AG10803 (cell line): ENCODE measurements around the gene INHBA.

Source experiments
- DNase-seq: peaks from one replicate; pipeline ENCODE4 v3.0.0; 2010; ENCODE audit warnings: low read depth
- H3K4me3 ChIP-seq: 2 replicates; pipeline ENCODE4 v1.5.1; 2011; ENCODE audit warnings: mild to moderate bottlenecking, low read length, control low read depth
- CTCF ChIP-seq: conservative IDR thresholded peaks from 2 replicates; pipeline ENCODE4 v1.5.1; 2011; ENCODE audit warnings: mild to moderate bottlenecking, low read length, control low read depth, inconsistent platforms

Gene INHBA

GRCh38 chr7:41661596-41661995, 41.3 kb downstream of the INHBA start:
- no peak overlapping the region for H3K4me3 ChIP-seq
- no peak for DNase-seq
- TF ChIP-seq CTCF = no peak

- no peak for TF ChIP-seq CTCF
- no peak overlapping the region for H3K4me3 ChIP-seq
These were observed 43.4 kb downstream of the INHBA start for GRCh38 chr7:41659539-41659938.

GRCh38 chr7:41656366-41656765, 46.5 kb downstream of the INHBA start:
- TF ChIP-seq CTCF = no peak
- H3K4me3 ChIP-seq = no peak overlapping the region
- DNase-seq = peak; percentile 77

More at GRCh38 chr7:41659539-41659938, 43.4 kb downstream of the INHBA start:
- no peak for DNase-seq

- no peak for TF ChIP-seq CTCF
- DNase-seq = no peak
- H3K4me3 ChIP-seq = no peak overlapping the region
These were observed 47.5 kb downstream of the INHBA start for GRCh38 chr7:41655426-41655825.

GRCh38 chr7:41652267-41652666, 50.6 kb downstream of the INHBA start:
- peak; percentile 71 for DNase-seq
- no peak for TF ChIP-seq CTCF
- H3K4me3 ChIP-seq = no peak overlapping the region

GRCh38 chr7:41648501-41648900, 54.4 kb downstream of the INHBA start:
- peak; percentile 41 for DNase-seq
- TF ChIP-seq CTCF = no peak

GRCh38 chr7:41643616-41644015, 59.3 kb downstream of the INHBA start:
- no peak for TF ChIP-seq CTCF
- H3K4me3 ChIP-seq = no peak overlapping the region
- DNase-seq = no peak

More at GRCh38 chr7:41648501-41648900, 54.4 kb downstream of the INHBA start:
- H3K4me3 ChIP-seq = no peak overlapping the region
